ENCODE data around the gene ATP9B. TPM values are rescaled to one million over a fixed set of nuclear protein-coding genes. Genes with fewer than 3 reads are reported as not detected.

ATP9B gene
- total and polyA plus RNA-seq, 10 donors = 7.5 to 58.4 (median 42.7) TPM

- peak within 1 kb of the TSS; percentile 31 to 74 (median 62) for H3K4me3 ChIP-seq
- TF ChIP-seq CTCF (IDR thresholded peaks at IDR 0.05 in 8 of 11, conservative IDR thresholded peaks at IDR 0.05 in 3 of 11) = peak in 1 of 11 experiments; percentile 2
- peak; percentile 72 to 78 (median 74) for TF ChIP-seq POLR2AphosphoS5 (IDR thresholded peaks at IDR 0.05)
- TF ChIP-seq POLR2A (IDR thresholded peaks at IDR 0.05) = no peak
- H3K36me3 ChIP-seq = no peaks in the 10 kb centered on the region
- DNase-seq = peak; percentile 86
- no peaks in the 10 kb centered on the region for H3K9me3 ChIP-seq
- H3K27ac ChIP-seq = peak within 1 kb of the TSS; percentile 48 to 97 (median 84)
- intact Hi-C loops (cut with DNase I; ENCODE audit: low total_unique reads) = loop anchor here (5.0 kb wide), 1 partner anchor 131 kb away; no protein-coding TSS in a partner anchor
- H3K27me3 ChIP-seq (replicated peaks in 1 of 7) = peaks cover 0 to 65% (median 12%) of the 10 kb centered on the region in 7 donors
- WGBS, 5 donors = 0 to 1% (median 1%) methylated on average over 34 to 91 of the region's 91 CpGs; no CpG with 5 or more reads in 1 of the 5 donors
- H3K4me1 ChIP-seq = peaks cover 25 to 75% (median 66%) of the 10 kb centered on the region in 6 donors
Observed at GRCh38 chr18:79395761-79396404, 326.7 kb downstream of the ATP9B start, which contains the start of gene NFATC1. NFATC1 (plus strand) TSS chr18:79395930; CDS start chr18:79396225, 295 bp downstream.

GRCh38 chr18:79396431-79397246 lies 327.4 kb downstream of the ATP9B start:
- Histone ChIP-seq H3K9me3 (no peaks in the 10 kb centered on the region), H3K4me3 (peak overlapping the region; percentile 31 to 74 (median 62)), H3K4me1 (peaks cover 30 to 83% (median 73%) of the 10 kb centered on the region in 6 donors), H3K27ac (peak overlapping the region; percentile 48 to 97 (median 82)), H3K27me3 (replicated peaks in 1 of 7) (peaks cover 0 to 60% (median 8%) of the 10 kb centered on the region in 7 donors), H3K36me3 (peaks cover 0 to 3% (median 0%) of the 10 kb centered on the region in 6 donors)
- 14 to 38% (median 16%) methylated on average over 23 to 68 of the region's 68 CpGs for WGBS, 5 donors
- DNase-seq = peak; percentile 92
- TF ChIP-seq POLR2A (IDR thresholded peaks at IDR 0.05) (no peak), POLR2AphosphoS5 (IDR thresholded peaks at IDR 0.05) (peak; percentile 37 to 75 (median 70)), CTCF (IDR thresholded peaks at IDR 0.05 in 8 of 11, conservative IDR thresholded peaks at IDR 0.05 in 3 of 11) (peak in 5 of 11 experiments; percentile 6 to 43 (median 18))
- intact Hi-C loops (cut with DNase I; ENCODE audit: low total_unique reads) = loop anchor here (5.0 kb wide), 1 partner anchor 131 kb away; no protein-coding TSS in a partner anchor

GRCh38 chr18:79397247-79397829 lies 328.1 kb downstream of the ATP9B start:
- intact Hi-C loops (cut with DNase I; ENCODE audit: low total_unique reads) = loop anchor here (5.0 kb wide), 1 partner anchor 130 kb away; no protein-coding TSS in a partner anchor
- H3K27me3 ChIP-seq (replicated peaks in 1 of 7) = peaks cover 0 to 55% (median 8%) of the 10 kb centered on the region in 7 donors
- H3K36me3 ChIP-seq = peaks cover 0 to 9% (median 0%) of the 10 kb centered on the region in 6 donors
- peak overlapping the region in 6 of 8 donors; percentile 47 to 74 (median 64) for H3K4me3 ChIP-seq
- DNase-seq = peak; percentile 74
- H3K4me1 ChIP-seq = peaks cover 37 to 88% (median 80%) of the 10 kb centered on the region in 6 donors
- no peaks in the 10 kb centered on the region for H3K9me3 ChIP-seq
- 85 to 92% (median 90%) methylated on average over 27 of the region's 27 CpGs for WGBS, 5 donors
- TF ChIP-seq POLR2A (IDR thresholded peaks at IDR 0.05) (no peak), CTCF (IDR thresholded peaks at IDR 0.05 in 8 of 11, conservative IDR thresholded peaks at IDR 0.05 in 3 of 11) (no peak), POLR2AphosphoS5 (IDR thresholded peaks at IDR 0.05) (no peak)
- peak overlapping the region in 4 of 8 donors; percentile 96 to 98 (median 96) for H3K27ac ChIP-seq

Measured in spleen (tissue), 11 donors.